Transverse colon (tissue), 4 donors: ENCODE measurements around the gene ACSL6. TPM values are rescaled to one million over a fixed set of nuclear protein-coding genes. Genes with fewer than 3 reads are reported as not detected.

ENCODE experiments used
- DNase-seq: peaks from one replicate; pipeline ENCODE4 v3.0.0-alpha.2; 2019
- H3K27ac ChIP-seq, 4 donors: fragments of 200-600 bp; sonication (generic); 2 replicates each; pipeline ENCODE4 v1.5.1; 2016 to 2018; ENCODE audit warnings: inconsistent platforms in 4 of 4
- H3K27me3 ChIP-seq: fragments of 200-600 bp; sonication (generic); 2 replicates; pipeline ENCODE4 v1.5.1; 2017; ENCODE audit warnings: inconsistent platforms
- H3K36me3 ChIP-seq, 4 donors: fragments of 200-600 bp; sonication (generic); 2 replicates each; pipeline ENCODE4 v1.5.1; 2017 to 2019; ENCODE audit warnings: inconsistent platforms in 4 of 4
- H3K4me1 ChIP-seq, 4 donors: fragments of 200-600 bp; sonication (generic); 2 replicates each; pipeline ENCODE4 v1.5.1; 2017 to 2020; ENCODE audit warnings: inconsistent platforms in 4 of 4
- H3K4me3 ChIP-seq, 4 donors: fragments of 200-600 bp; sonication (generic); 1 replicate in 1 of 4; 2 replicates in 3 of 4; pipeline versions ENCODE4 v1.5.1 to v1.6.1; 2017 to 2019; ENCODE audit warnings: inconsistent platforms in 4 of 4
- H3K9me3 ChIP-seq, 2 donors: fragments of 200-600 bp; sonication (generic); 2 replicates each; pipeline ENCODE4 v1.5.1; 2017 to 2019; ENCODE audit warnings: inconsistent platforms in 2 of 2
- EP300 ChIP-seq: sonication (generic); formaldehyde crosslinking; IDR thresholded peaks from one replicate; pipeline ENCODE4 v1.6.1; 2017; ENCODE audit warnings: antibody characterized with exemption, low read depth
- POLR2A ChIP-seq: fragments of 450-650 bp; IDR thresholded peaks from one replicate; pipeline ENCODE4 v1.6.1; 2016; ENCODE audit warnings: antibody characterized with exemption, mild to moderate bottlenecking, moderate library complexity
- POLR2AphosphoS5 ChIP-seq, 3 donors: sonication (generic); formaldehyde crosslinking; IDR thresholded peaks; one replicate each; pipeline ENCODE4 v1.6.1; 2016; ENCODE audit warnings: antibody characterized with exemption in 3 of 3
- WGBS, 2 donors: methylation state at CpG; one replicate each; pipeline ENCODE4 v1.1.5; 2018; ENCODE audit warnings: low coverage in 1 of 2; 5-methylcytosine and 5-hydroxymethylcytosine counted together
- in situ Hi-C, 4 donors: fragments of 200-750 bp; cut with MboI; loops; one replicate each; pipeline versions ENCODE4 v1.15.0 to v1.15.1; 2017; ENCODE audit warnings: low sequenced_read_pairs in 3 of 4, low pct_ligation_motif_present in 1 of 4, low pct_unique_long_range_greater_than_20kb in 1 of 4
- intact Hi-C: fragments of 100-400 bp; cut with DNase I; formaldehyde crosslinking; loops from one replicate; pipeline ENCODE4 v1.15.1; 2023; ENCODE audit warnings: low total_unique reads
- total RNA-seq, 4 donors: library from RNA; depleted of rRNA; stranded (reverse); fragments of >200 nt; gene quantifications; one replicate each; pipeline ENCODE4 v1.1.0, GENCODE V29; 2016
- TF ChIP-seq, protein P1 (sequence below), 5 experiments: fragments of 200-600 bp in 3 of 5; fragments of 450-650 bp in 2 of 5; sonication (generic) in 3 of 5; IDR thresholded peaks; 1 replicate in 2 of 5; 2 replicates in 3 of 5; pipeline ENCODE4 v1.5.1; 2016 to 2017; ENCODE audit warnings: antibody characterized with exemption in 5 of 5, inconsistent platforms in 3 of 5, mild to moderate bottlenecking in 2 of 5, moderate library complexity in 1 of 5

ACSL6 gene
- total RNA-seq, 4 donors from 2014 or later = 0.41 to 0.64 TPM; not detected in 2

DNA sequence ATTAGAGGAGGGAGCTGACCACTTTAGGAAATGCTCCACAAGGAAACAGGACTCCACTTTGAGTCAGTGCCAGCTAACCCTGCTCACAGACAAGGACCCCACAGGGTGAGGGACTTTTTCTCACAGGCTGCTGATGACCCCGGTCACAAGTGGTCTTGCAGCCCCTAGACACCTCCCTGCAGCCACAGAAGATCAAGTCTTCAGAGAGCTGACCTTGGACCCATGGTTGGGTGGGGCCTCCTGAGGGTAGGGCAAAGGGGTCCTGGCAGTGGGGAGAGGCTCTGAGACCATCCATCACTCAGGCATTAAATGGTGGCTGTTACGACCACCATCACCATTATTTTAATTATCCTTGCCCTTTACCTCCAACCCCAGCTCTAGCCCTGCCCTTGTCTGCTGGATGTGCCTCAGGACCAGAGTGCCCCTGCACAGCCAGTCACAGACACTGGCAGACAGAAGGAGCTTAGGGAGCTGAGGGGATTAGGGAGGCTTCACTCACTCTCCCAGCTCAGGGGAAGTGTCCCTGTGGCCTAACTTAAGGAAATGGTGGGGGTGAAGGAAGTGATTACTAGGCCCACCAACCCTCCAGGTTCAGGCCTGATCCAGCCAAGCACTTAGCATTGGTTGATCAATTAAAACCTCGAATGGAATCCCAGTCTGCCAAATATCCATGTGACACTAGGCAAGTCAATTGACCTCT lies 1.6 kb downstream of the ACSL6 start:
- intact Hi-C loops (loop anchor here (5.0 kb wide), 1 partner anchor 423 kb away; no protein-coding TSS in a partner anchor), in situ Hi-C loops (loop anchor here (5.0 to 25.0 kb wide), 4 partner anchors 205 to 573 kb away; no protein-coding TSS in a partner anchor)
- TF ChIP-seq, protein P1, sequence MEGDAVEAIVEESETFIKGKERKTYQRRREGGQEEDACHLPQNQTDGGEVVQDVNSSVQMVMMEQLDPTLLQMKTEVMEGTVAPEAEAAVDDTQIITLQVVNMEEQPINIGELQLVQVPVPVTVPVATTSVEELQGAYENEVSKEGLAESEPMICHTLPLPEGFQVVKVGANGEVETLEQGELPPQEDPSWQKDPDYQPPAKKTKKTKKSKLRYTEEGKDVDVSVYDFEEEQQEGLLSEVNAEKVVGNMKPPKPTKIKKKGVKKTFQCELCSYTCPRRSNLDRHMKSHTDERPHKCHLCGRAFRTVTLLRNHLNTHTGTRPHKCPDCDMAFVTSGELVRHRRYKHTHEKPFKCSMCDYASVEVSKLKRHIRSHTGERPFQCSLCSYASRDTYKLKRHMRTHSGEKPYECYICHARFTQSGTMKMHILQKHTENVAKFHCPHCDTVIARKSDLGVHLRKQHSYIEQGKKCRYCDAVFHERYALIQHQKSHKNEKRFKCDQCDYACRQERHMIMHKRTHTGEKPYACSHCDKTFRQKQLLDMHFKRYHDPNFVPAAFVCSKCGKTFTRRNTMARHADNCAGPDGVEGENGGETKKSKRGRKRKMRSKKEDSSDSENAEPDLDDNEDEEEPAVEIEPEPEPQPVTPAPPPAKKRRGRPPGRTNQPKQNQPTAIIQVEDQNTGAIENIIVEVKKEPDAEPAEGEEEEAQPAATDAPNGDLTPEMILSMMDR (IDR thresholded peaks at IDR 0.05) = no peak
- TF ChIP-seq POLR2AphosphoS5 (IDR thresholded peaks at IDR 0.05) = no peak
- TF ChIP-seq POLR2A = no peak
- no peak for TF ChIP-seq EP300
- Histone ChIP-seq H3K27ac (no peak overlapping the region), H3K9me3 (no peaks in the 10 kb centered on the region), H3K36me3 (no peaks in the 10 kb centered on the region), H3K27me3 (peaks cover 39% of the 10 kb centered on the region), H3K4me1 (peaks cover 5 to 8% (median 6%) of the 10 kb centered on the region in 4 donors), H3K4me3 (no peak overlapping the region)
- WGBS, 2 donors = 43 to 77% methylated on average over 1 to 3 of the region's 3 CpGs
- DNase-seq = no peak

DNA sequence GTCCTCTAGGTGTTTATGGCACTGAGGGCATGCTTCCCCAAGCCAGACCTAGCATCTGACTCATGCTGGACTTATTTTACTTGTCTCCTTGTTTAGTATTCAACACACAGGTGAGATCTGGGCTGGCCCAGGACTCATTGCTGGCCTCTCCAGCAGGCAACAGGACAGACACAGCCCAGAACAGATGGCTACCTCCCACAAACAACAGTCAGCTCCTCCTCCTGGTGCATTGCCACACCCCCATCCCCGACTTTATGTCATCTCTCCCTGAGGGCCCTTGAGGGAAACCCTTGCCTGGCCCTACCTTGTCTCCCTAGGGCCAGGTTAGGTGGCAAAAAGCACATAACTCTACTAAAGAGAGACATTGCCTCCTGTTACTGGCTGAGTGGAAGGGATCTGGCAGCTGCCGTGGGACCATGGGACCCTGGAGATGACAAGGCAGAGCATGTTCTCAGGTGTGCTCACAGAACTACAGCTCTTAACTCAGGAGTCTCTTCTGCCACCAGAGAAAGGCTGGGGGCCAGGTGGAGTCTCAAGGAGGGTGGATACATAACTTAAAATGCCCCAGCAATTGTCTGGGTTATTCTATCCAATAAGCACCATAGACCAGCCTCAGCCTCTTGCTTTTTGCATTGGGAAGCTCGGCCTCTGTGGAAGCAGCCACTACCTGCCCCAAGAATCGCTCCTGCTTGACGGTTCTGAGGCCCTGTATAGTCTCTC lies 2.3 kb downstream of the ACSL6 start:
- no peak for DNase-seq
- Histone ChIP-seq H3K4me1 (peaks cover 5 to 8% (median 6%) of the 10 kb centered on the region in 4 donors), H3K9me3 (no peaks in the 10 kb centered on the region), H3K27me3 (peaks cover 39% of the 10 kb centered on the region), H3K4me3 (no peak overlapping the region), H3K27ac (no peak overlapping the region), H3K36me3 (no peaks in the 10 kb centered on the region)
- no peak for TF ChIP-seq POLR2AphosphoS5 (IDR thresholded peaks at IDR 0.05)
- TF ChIP-seq POLR2A = no peak
- TF ChIP-seq EP300 = no peak
- TF ChIP-seq, protein P1 (IDR thresholded peaks at IDR 0.05) = no peak
- 73% methylated on average over 5 of the region's 5 CpGs; no CpG with 5 or more reads in 1 of the 2 donors for WGBS, 2 donors
- intact Hi-C loops (loop anchor here (5.0 kb wide), 1 partner anchor 422 kb away; no protein-coding TSS in a partner anchor), in situ Hi-C loops (loop anchor here (5.0 to 25.0 kb wide), 4 partner anchors 204 to 572 kb away; no protein-coding TSS in a partner anchor)

DNA sequence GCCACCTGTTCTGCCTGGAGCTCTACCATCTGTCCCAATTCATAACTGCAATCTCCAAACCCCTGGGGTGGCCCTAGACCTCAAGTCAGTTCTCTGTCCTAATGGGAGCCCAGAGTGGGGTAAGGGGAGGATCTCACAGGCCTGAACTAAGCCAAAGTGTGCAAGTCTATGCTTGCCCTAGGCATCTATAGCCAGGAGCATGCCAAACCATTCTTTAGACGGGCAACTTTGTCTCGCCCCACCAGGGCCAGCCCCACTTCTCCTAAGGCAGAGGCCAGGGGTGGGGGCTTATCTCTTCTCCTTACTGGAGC lies 3.3 kb downstream of the ACSL6 start:
- Histone ChIP-seq H3K9me3 (no peaks in the 10 kb centered on the region), H3K27ac (no peak overlapping the region), H3K4me3 (no peak overlapping the region), H3K4me1 (peaks cover 5 to 8% (median 6%) of the 10 kb centered on the region in 4 donors), H3K27me3 (peaks cover 36% of the 10 kb centered on the region), H3K36me3 (no peaks in the 10 kb centered on the region)
- WGBS, 2 donors = 80 to 82% methylated on average over 1 to 2 of the region's 2 CpGs
- intact Hi-C loops (loop anchor here (5.0 kb wide), 1 partner anchor 421 kb away; no protein-coding TSS in a partner anchor), in situ Hi-C loops (loop anchor here (5.0 to 25.0 kb wide), 4 partner anchors 203 to 571 kb away; no protein-coding TSS in a partner anchor)
- DNase-seq = no peak
- TF ChIP-seq POLR2AphosphoS5 (IDR thresholded peaks at IDR 0.05) = no peak
- TF ChIP-seq, protein P1 (IDR thresholded peaks at IDR 0.05) = peak in 1 of 5 experiments; percentile 2
- no peak for TF ChIP-seq POLR2A
- TF ChIP-seq EP300 = no peak
